Measurements from ENCODE around the gene ACO2.
"Not testable (repeated sequence)": the region's sequence is repeated elsewhere in the genome, so short reads cannot be mapped to it uniquely, and the experiment has no call there.

Gene ACO2

GRCh38 chr22:41468381-41469217, at the start of gene ACO2, which contains the start of gene PHF5A:
Gene ACO2, plus strand, starts transcription at chr22:41469117. Its CDS starts 30 bp downstream, at chr22:41469147.
Gene PHF5A, minus strand, starts transcription at chr22:41468692. Its CDS starts 39 bp downstream, at chr22:41468653.
- Histone ChIP-seq H3K4me3 (ENCODE audit: low read depth, low read length) (peak within 1 kb of the TSS; percentile 54), H3K36me3 (peaks cover 58% of the 10 kb centered on the region), H3K9me3 (ENCODE audit: severe bottlenecking) (no peaks in the 10 kb centered on the region), H3K27me3 (ENCODE audit: insufficient read depth, low read depth, severe bottlenecking) (no peaks in the 10 kb centered on the region), H3K27ac (peak within 1 kb of the TSS; percentile 98)
- TF ChIP-seq CTCF (IDR thresholded peaks at IDR 0.05; ENCODE audit: low read depth, low read length), result no peak
- DNase-seq, result peak; percentile 97

DNA sequence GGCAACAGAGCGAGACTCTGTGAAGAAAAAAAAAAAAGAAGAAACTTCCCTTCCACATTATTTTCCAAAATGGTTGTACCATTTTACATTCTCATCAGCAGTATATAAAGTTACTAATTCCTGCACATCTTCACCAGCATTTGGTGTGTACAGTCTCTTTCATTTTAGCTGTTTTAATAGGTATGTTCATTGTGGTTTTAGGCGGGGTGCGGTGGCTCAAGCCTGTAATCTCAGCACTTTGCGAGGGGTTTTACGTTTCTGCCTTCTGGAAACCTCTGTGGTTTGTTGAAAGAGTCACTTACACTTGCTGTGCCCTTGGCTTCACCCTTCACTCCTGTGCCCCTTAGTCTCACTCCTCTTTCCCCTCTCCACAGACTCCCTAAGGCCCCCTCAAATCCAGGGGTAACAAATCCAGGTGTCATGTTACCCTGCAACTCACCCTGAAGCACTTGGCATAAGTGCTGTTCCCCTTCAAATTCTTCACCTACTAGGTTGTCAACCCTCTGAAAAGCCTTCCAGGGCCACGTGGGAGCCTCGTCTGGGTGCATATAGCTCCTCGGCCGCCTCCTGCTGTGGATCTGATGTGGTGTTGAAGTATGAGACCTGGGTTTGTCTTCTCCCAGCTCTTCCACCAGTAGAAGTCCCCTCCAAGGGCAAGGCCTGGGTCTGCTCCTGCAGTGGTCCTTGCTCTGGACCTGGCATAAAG, 43.1 kb upstream of the ACO2 start:
- Histone ChIP-seq H3K27ac (no peak overlapping the region), H3K4me3 (ENCODE audit: low read depth, low read length) (no peak overlapping the region), H3K9me3 (ENCODE audit: severe bottlenecking) (no peaks in the 10 kb centered on the region), H3K36me3 (peaks cover 3% of the 10 kb centered on the region; the same call in 1 of the 2 replicates), H3K27me3 (ENCODE audit: insufficient read depth, low read depth, severe bottlenecking) (no peaks in the 10 kb centered on the region)
- no peak for DNase-seq
- no peak for TF ChIP-seq CTCF (IDR thresholded peaks at IDR 0.05; ENCODE audit: low read depth, low read length)

- Histone ChIP-seq H3K4me3 (ENCODE audit: low read depth, low read length) (no peak overlapping the region), H3K36me3 (peaks cover 11% of the 10 kb centered on the region), H3K27ac (no peak overlapping the region), H3K27me3 (ENCODE audit: insufficient read depth, low read depth, severe bottlenecking) (no peaks in the 10 kb centered on the region), H3K9me3 (ENCODE audit: severe bottlenecking) (no peaks in the 10 kb centered on the region)
- no peak for DNase-seq
- TF ChIP-seq CTCF (IDR thresholded peaks at IDR 0.05; ENCODE audit: low read depth, low read length), result no peak
These were observed 39.5 kb upstream of the ACO2 start for GRCh38 chr22:41429232-41429950.

DNA sequence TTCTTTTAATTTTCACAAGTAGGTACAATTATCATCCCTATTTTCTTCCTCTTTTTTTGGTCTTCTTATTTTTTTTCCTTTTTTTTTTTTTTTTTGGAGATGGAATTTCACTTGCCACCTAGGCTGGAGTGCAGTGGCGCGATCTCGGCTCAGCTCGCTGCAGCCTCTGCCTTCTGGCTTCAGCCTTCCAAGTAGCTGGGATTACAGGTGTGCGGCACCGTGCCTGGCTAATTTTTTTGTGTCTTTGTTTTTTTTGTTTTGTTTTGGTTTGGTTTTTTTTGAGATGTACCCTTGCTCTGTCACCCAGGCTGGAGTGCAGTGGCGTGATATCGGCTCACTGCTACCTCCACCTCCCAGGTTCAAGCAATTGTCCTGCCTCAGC, 39.0 kb upstream of the ACO2 start:
- no peak overlapping the region for H3K27ac ChIP-seq
- no peak for DNase-seq
- H3K27me3 ChIP-seq (ENCODE audit: insufficient read depth, low read depth, severe bottlenecking), result no peaks in the 10 kb centered on the region
- no peak overlapping the region for H3K4me3 ChIP-seq (ENCODE audit: low read depth, low read length)
- no peaks in the 10 kb centered on the region for H3K9me3 ChIP-seq (ENCODE audit: severe bottlenecking)
- no peak for TF ChIP-seq CTCF (IDR thresholded peaks at IDR 0.05; ENCODE audit: low read depth, low read length)
- peaks cover 14% of the 10 kb centered on the region for H3K36me3 ChIP-seq

GRCh38 chr22:41431656-41432055, 37.3 kb upstream of the ACO2 start:
- no peak for TF ChIP-seq CTCF (IDR thresholded peaks at IDR 0.05; ENCODE audit: low read depth, low read length)
- Histone ChIP-seq H3K4me3 (ENCODE audit: low read depth, low read length) (no peak overlapping the region), H3K27me3 (ENCODE audit: insufficient read depth, low read depth, severe bottlenecking) (no peaks in the 10 kb centered on the region), H3K27ac (no peak overlapping the region), H3K9me3 (ENCODE audit: severe bottlenecking) (no peaks in the 10 kb centered on the region), H3K36me3 (peaks cover 31% of the 10 kb centered on the region)
- no peak for DNase-seq

DNA sequence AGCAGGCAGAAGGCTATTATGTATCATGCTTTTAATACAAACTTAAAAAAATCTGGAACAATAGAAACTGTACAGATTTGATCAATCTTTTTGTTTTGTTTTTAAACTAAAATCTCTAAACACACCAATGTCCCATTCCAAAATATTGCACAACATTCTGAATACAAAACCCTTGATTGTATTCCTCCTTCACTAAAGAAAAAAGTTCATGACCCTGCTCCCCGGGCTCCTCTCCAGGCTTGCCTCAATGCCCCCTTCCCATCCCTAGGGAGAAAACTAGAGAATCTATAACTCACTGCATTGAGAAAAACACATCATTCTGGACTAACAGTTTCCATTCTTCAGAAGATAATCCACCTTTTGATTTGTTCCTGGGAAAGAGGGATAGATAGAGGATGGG, 35.4 kb upstream of the ACO2 start:
- H3K9me3 ChIP-seq (ENCODE audit: severe bottlenecking); H3K27me3 ChIP-seq (ENCODE audit: insufficient read depth, low read depth, severe bottlenecking); DNase-seq; H3K4me3 ChIP-seq (ENCODE audit: low read depth, low read length); H3K27ac ChIP-seq: not testable (repeated sequence)
- peaks cover 41% of the 10 kb centered on the region for H3K36me3 ChIP-seq

- peak; percentile 34 for DNase-seq
These were observed 34.4 kb upstream of the ACO2 start for GRCh38 chr22:41434361-41435003.

More at GRCh38 chr22:41434361-41435003, 34.4 kb upstream of the ACO2 start:
- not testable (repeated sequence) for H3K27me3 ChIP-seq (ENCODE audit: insufficient read depth, low read depth, severe bottlenecking); H3K4me3 ChIP-seq (ENCODE audit: low read depth, low read length); H3K9me3 ChIP-seq (ENCODE audit: severe bottlenecking)
- Histone ChIP-seq H3K36me3 (peaks cover 42% of the 10 kb centered on the region), H3K27ac (peak overlapping the region; percentile 49)
